Measurements from ENCODE around the gene FTCD. TPM values are rescaled to one million over a fixed set of nuclear protein-coding genes. Genes with fewer than 3 reads are reported as not detected.

FTCD gene
- total and polyA plus RNA-seq, 2 donors (not counting 3 experiments of a cell fraction or from before 2014, with no cell fraction given), result 0.06 to 1.2 TPM

DNA sequence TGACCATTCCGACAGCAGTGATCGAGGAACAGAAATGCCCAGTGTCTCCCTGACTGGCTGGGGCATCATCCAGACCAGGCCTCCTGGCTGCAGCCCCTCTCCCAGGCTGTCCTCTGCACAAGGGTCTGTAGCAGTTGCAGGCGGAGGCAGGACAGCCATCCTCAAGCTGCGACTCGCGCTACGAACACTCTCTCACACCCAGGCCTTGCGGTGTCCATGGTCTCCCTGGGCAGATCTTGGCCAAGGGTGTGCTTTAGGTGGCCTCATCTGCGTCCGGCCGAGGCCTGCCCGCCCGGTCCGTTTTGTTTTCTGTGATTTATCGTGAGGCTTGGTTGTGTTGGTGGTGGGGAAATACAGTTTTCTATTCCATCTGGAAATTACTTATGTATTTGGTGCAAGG, 15.7 kb downstream of the FTCD start:
- Histone ChIP-seq H3K27ac (ENCODE audit: insufficient read depth, low read depth, low read length) (no peak overlapping the region), H3K36me3 (ENCODE audit: control insufficient read depth in 2 of 2, extremely low read depth in 1 of 2, insufficient read depth in 2 of 2, low read length in 2 of 2) (no peaks in the 10 kb centered on the region), H3K9ac (replicated peaks; ENCODE audit: extremely low read depth, insufficient read depth, low read length) (no peak overlapping the region), H3K27me3 (ENCODE audit: control insufficient read depth in 2 of 2, insufficient read depth in 2 of 2, low read length in 2 of 2) (peaks cover 0 to 4% of the 10 kb centered on the region in 2 experiments), H3K9me1 (replicated peaks; ENCODE audit: control insufficient read depth, extremely low read depth, insufficient read depth, low read length) (no peaks in the 10 kb centered on the region), H2AFZ (ENCODE audit: low read depth, low read length) (no peak overlapping the region), H3K9me3 (replicated peaks; ENCODE audit: control insufficient read depth, insufficient read depth, low read length) (no peaks in the 10 kb centered on the region), H3K4me2 (ENCODE audit: insufficient read depth, low read length) (no peak overlapping the region), H3K4me3 (replicated peaks in 1 of 3; ENCODE audit: insufficient read depth in 1 of 3, low read depth in 1 of 3, low read length in 3 of 3) (no peak overlapping the region), H3K79me2 (ENCODE audit: control insufficient read depth, insufficient read depth, low read length) (no peaks in the 10 kb centered on the region), H4K20me1 (replicated peaks; ENCODE audit: control insufficient read depth, extremely low read depth, insufficient read depth, low read length) (no peaks in the 10 kb centered on the region), H3K4me1 (ENCODE audit: control insufficient read depth, extremely low read depth, insufficient read depth, low read length) (peaks cover 3% of the 10 kb centered on the region)
- no TSS peak for BruUV-seq (replicated peaks)
- no peak for FAIRE-seq
- intact Hi-C loops (cut with micrococcal nuclease) (loop anchor here (5.0 kb wide), 1 partner anchor 183 kb away; the partner anchor contains the start of genes C21orf58 and PCNT), dilution Hi-C loops (cut with MboI; ENCODE audit: extremely low pct_ligation_motif_present, low sequenced_read_pairs) (no loop called here)
- POLR2A ChIA-PET, result no interaction called here
- no peak for DNase-seq (ENCODE audit: low read depth, low spot score)
- TF ChIP-seq GATA2 (IDR thresholded peaks at IDR 0.05; ENCODE audit: insufficient read depth, insufficient read length, low read depth, low read length) (no peak), POLR2A (IDR thresholded peaks at IDR 0.05; ENCODE audit: low read depth, low read length) (no peak), MYC (IDR thresholded peaks at IDR 0.05; ENCODE audit: low read depth, low read length) (no peak), EZH2 (IDR thresholded peaks at IDR 0.05; ENCODE audit: borderline replicate concordance, low read depth, low read length, severe bottlenecking) (no peak), POLR2AphosphoS5 (IDR thresholded peaks at IDR 0.05; ENCODE audit: insufficient read depth, low read depth, low read length) (no peak), FOS (IDR thresholded peaks at IDR 0.05; ENCODE audit: borderline replicate concordance, insufficient read depth, low read length) (no peak), MAX (IDR thresholded peaks at IDR 0.05; ENCODE audit: insufficient read depth, insufficient read length) (no peak), JUN (IDR thresholded peaks at IDR 0.05; ENCODE audit: borderline replicate concordance, insufficient read depth, insufficient read length, low read depth) (no peak)
- TF ChIP-seq, protein P1, sequence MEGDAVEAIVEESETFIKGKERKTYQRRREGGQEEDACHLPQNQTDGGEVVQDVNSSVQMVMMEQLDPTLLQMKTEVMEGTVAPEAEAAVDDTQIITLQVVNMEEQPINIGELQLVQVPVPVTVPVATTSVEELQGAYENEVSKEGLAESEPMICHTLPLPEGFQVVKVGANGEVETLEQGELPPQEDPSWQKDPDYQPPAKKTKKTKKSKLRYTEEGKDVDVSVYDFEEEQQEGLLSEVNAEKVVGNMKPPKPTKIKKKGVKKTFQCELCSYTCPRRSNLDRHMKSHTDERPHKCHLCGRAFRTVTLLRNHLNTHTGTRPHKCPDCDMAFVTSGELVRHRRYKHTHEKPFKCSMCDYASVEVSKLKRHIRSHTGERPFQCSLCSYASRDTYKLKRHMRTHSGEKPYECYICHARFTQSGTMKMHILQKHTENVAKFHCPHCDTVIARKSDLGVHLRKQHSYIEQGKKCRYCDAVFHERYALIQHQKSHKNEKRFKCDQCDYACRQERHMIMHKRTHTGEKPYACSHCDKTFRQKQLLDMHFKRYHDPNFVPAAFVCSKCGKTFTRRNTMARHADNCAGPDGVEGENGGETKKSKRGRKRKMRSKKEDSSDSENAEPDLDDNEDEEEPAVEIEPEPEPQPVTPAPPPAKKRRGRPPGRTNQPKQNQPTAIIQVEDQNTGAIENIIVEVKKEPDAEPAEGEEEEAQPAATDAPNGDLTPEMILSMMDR (IDR thresholded peaks at IDR 0.05; ENCODE audit: extremely low read depth in 1 of 2, insufficient read depth in 1 of 2, low read depth in 1 of 2, low read length in 2 of 2), result no peak
- CTCF ChIA-PET, result no interaction called here

All from endothelial cell of umbilical vein (primary cell).